Measurements from ENCODE around the gene ACTA2.
A peak's percentile ranks its signal among the peaks of the same experiment; 100 is the strongest.

Gene ACTA2

GRCh38 chr10:88918191-88918905 lies 34.2 kb downstream of the ACTA2 start:
- no peaks in the 10 kb centered on the region for H3K27me3 ChIP-seq (ENCODE audit: control insufficient read depth, insufficient read depth, low read length)
- no peak overlapping the region for H3K4me3 ChIP-seq (ENCODE audit: low read length)
- no peak overlapping the region for H3K4me2 ChIP-seq (ENCODE audit: low read length)
- peaks cover 9% of the 10 kb centered on the region for H3K4me1 ChIP-seq (ENCODE audit: control insufficient read depth, insufficient read depth, low read length)
- H3K36me3 ChIP-seq (ENCODE audit: insufficient read depth, low read length) = peaks cover 12% of the 10 kb centered on the region
- no peak overlapping the region for H3K9ac ChIP-seq (ENCODE audit: low read depth, low read length)
- H3K9me3 ChIP-seq (replicated peaks; ENCODE audit: low read length) = no peaks in the 10 kb centered on the region

GRCh38 chr10:88916986-88917385 lies 35.6 kb downstream of the ACTA2 start:
- peaks cover 9% of the 10 kb centered on the region for H3K4me1 ChIP-seq (ENCODE audit: control insufficient read depth, insufficient read depth, low read length)
- no peaks in the 10 kb centered on the region for H3K27me3 ChIP-seq (ENCODE audit: control insufficient read depth, insufficient read depth, low read length)
- H3K4me3 ChIP-seq (ENCODE audit: low read length) = no peak overlapping the region
- H3K9me3 ChIP-seq (replicated peaks; ENCODE audit: low read length) = no peaks in the 10 kb centered on the region
- no peak overlapping the region for H3K9ac ChIP-seq (ENCODE audit: low read depth, low read length)
- H3K36me3 ChIP-seq (ENCODE audit: insufficient read depth, low read length) = peaks cover 12% of the 10 kb centered on the region
- H3K4me2 ChIP-seq (ENCODE audit: low read length) = no peak overlapping the region

GRCh38 chr10:88916231-88916630 lies 36.3 kb downstream of the ACTA2 start:
- Histone ChIP-seq H3K4me3 (ENCODE audit: low read length) (no peak overlapping the region), H3K36me3 (ENCODE audit: insufficient read depth, low read length) (peaks cover 10% of the 10 kb centered on the region), H3K9ac (ENCODE audit: low read depth, low read length) (no peak overlapping the region), H3K4me1 (ENCODE audit: control insufficient read depth, insufficient read depth, low read length) (peaks cover 9% of the 10 kb centered on the region), H3K4me2 (ENCODE audit: low read length) (no peak overlapping the region), H3K9me3 (replicated peaks; ENCODE audit: low read length) (no peaks in the 10 kb centered on the region), H3K27me3 (ENCODE audit: control insufficient read depth, insufficient read depth, low read length) (no peaks in the 10 kb centered on the region)

- no peaks in the 10 kb centered on the region for H3K9me3 ChIP-seq (replicated peaks; ENCODE audit: low read length)
- peaks cover 9% of the 10 kb centered on the region for H3K36me3 ChIP-seq (ENCODE audit: insufficient read depth, low read length)
- peaks cover 9% of the 10 kb centered on the region for H3K4me1 ChIP-seq (ENCODE audit: control insufficient read depth, insufficient read depth, low read length)
- no peak overlapping the region for H3K4me2 ChIP-seq (ENCODE audit: low read length)
- no peaks in the 10 kb centered on the region for H3K27me3 ChIP-seq (ENCODE audit: control insufficient read depth, insufficient read depth, low read length)
- H3K9ac ChIP-seq (ENCODE audit: low read depth, low read length) = no peak overlapping the region
- H3K4me3 ChIP-seq (ENCODE audit: low read length) = no peak overlapping the region
Measured at GRCh38 chr10:88915781-88916180, 36.8 kb downstream of the ACTA2 start.

GRCh38 chr10:88913788-88914187 lies 38.8 kb downstream of the ACTA2 start:
- no peaks in the 10 kb centered on the region for H3K27me3 ChIP-seq (ENCODE audit: control insufficient read depth, insufficient read depth, low read length)
- no peak overlapping the region for H3K4me3 ChIP-seq (ENCODE audit: low read length)
- H3K9me3 ChIP-seq (replicated peaks; ENCODE audit: low read length) = no peaks in the 10 kb centered on the region
- H3K36me3 ChIP-seq (ENCODE audit: insufficient read depth, low read length) = peaks cover 6% of the 10 kb centered on the region
- no peaks in the 10 kb centered on the region for H3K4me1 ChIP-seq (ENCODE audit: control insufficient read depth, insufficient read depth, low read length)
- no peak overlapping the region for H3K4me2 ChIP-seq (ENCODE audit: low read length)
- H3K9ac ChIP-seq (ENCODE audit: low read depth, low read length) = no peak overlapping the region

- no peak overlapping the region for H3K4me3 ChIP-seq (ENCODE audit: low read length)
- H3K27me3 ChIP-seq (ENCODE audit: control insufficient read depth, insufficient read depth, low read length) = no peaks in the 10 kb centered on the region
- H3K4me1 ChIP-seq (ENCODE audit: control insufficient read depth, insufficient read depth, low read length) = no peaks in the 10 kb centered on the region
- H3K4me2 ChIP-seq (ENCODE audit: low read length) = peak overlapping the region; percentile 34
- H3K9me3 ChIP-seq (replicated peaks; ENCODE audit: low read length) = no peaks in the 10 kb centered on the region
- H3K36me3 ChIP-seq (ENCODE audit: insufficient read depth, low read length) = peaks cover 12% of the 10 kb centered on the region
- H3K9ac ChIP-seq (ENCODE audit: low read depth, low read length) = no peak overlapping the region
Measured at GRCh38 chr10:88913127-88913526, 39.4 kb downstream of the ACTA2 start.

- Histone ChIP-seq H3K9me3 (replicated peaks; ENCODE audit: low read length) (no peaks in the 10 kb centered on the region), H3K4me3 (ENCODE audit: low read length) (no peak overlapping the region), H3K9ac (ENCODE audit: low read depth, low read length) (no peak overlapping the region), H3K4me2 (ENCODE audit: low read length) (no peak overlapping the region), H3K27me3 (ENCODE audit: control insufficient read depth, insufficient read depth, low read length) (no peaks in the 10 kb centered on the region), H3K4me1 (ENCODE audit: control insufficient read depth, insufficient read depth, low read length) (no peaks in the 10 kb centered on the region), H3K36me3 (ENCODE audit: insufficient read depth, low read length) (peaks cover 17% of the 10 kb centered on the region)
Measured at GRCh38 chr10:88911851-88912250, 40.7 kb downstream of the ACTA2 start.

- H3K36me3 ChIP-seq (ENCODE audit: insufficient read depth, low read length) = peaks cover 17% of the 10 kb centered on the region
- no peaks in the 10 kb centered on the region for H3K4me1 ChIP-seq (ENCODE audit: control insufficient read depth, insufficient read depth, low read length)
- no peaks in the 10 kb centered on the region for H3K27me3 ChIP-seq (ENCODE audit: control insufficient read depth, insufficient read depth, low read length)
- H3K4me3 ChIP-seq (ENCODE audit: low read length) = no peak overlapping the region
- H3K9me3 ChIP-seq (replicated peaks; ENCODE audit: low read length) = no peaks in the 10 kb centered on the region
- no peak overlapping the region for H3K4me2 ChIP-seq (ENCODE audit: low read length)
- H3K9ac ChIP-seq (ENCODE audit: low read depth, low read length) = no peak overlapping the region
Measured at GRCh38 chr10:88911116-88911515, 41.5 kb downstream of the ACTA2 start.

- no peaks in the 10 kb centered on the region for H3K27me3 ChIP-seq (ENCODE audit: control insufficient read depth, insufficient read depth, low read length)
- H3K4me2 ChIP-seq (ENCODE audit: low read length) = no peak overlapping the region
- H3K9me3 ChIP-seq (replicated peaks; ENCODE audit: low read length) = no peaks in the 10 kb centered on the region
- no peaks in the 10 kb centered on the region for H3K4me1 ChIP-seq (ENCODE audit: control insufficient read depth, insufficient read depth, low read length)
- no peak overlapping the region for H3K9ac ChIP-seq (ENCODE audit: low read depth, low read length)
- no peak overlapping the region for H3K4me3 ChIP-seq (ENCODE audit: low read length)
- peaks cover 44% of the 10 kb centered on the region for H3K36me3 ChIP-seq (ENCODE audit: insufficient read depth, low read length)
Measured at GRCh38 chr10:88908194-88908593, 44.4 kb downstream of the ACTA2 start.

GRCh38 chr10:88906921-88907320 lies 45.7 kb downstream of the ACTA2 start:
- Histone ChIP-seq H3K9me3 (replicated peaks; ENCODE audit: low read length) (no peaks in the 10 kb centered on the region), H3K27me3 (ENCODE audit: control insufficient read depth, insufficient read depth, low read length) (no peaks in the 10 kb centered on the region), H3K36me3 (ENCODE audit: insufficient read depth, low read length) (peaks cover 56% of the 10 kb centered on the region), H3K4me2 (ENCODE audit: low read length) (no peak overlapping the region), H3K9ac (ENCODE audit: low read depth, low read length) (no peak overlapping the region), H3K4me3 (ENCODE audit: low read length) (no peak overlapping the region), H3K4me1 (ENCODE audit: control insufficient read depth, insufficient read depth, low read length) (peaks cover 4% of the 10 kb centered on the region)

GRCh38 chr10:88903715-88904114 lies 48.9 kb downstream of the ACTA2 start:
- H3K4me1 ChIP-seq (ENCODE audit: control insufficient read depth, insufficient read depth, low read length) = peaks cover 16% of the 10 kb centered on the region
- H3K36me3 ChIP-seq (ENCODE audit: insufficient read depth, low read length) = peaks cover 54% of the 10 kb centered on the region
- H3K9ac ChIP-seq (ENCODE audit: low read depth, low read length) = no peak overlapping the region
- H3K4me3 ChIP-seq (ENCODE audit: low read length) = no peak overlapping the region
- H3K27me3 ChIP-seq (ENCODE audit: control insufficient read depth, insufficient read depth, low read length) = no peaks in the 10 kb centered on the region
- no peaks in the 10 kb centered on the region for H3K9me3 ChIP-seq (replicated peaks; ENCODE audit: low read length)
- H3K4me2 ChIP-seq (ENCODE audit: low read length) = no peak overlapping the region
